Peyer's patch (tissue), 4 donors: Measurements from ENCODE around the gene CTNNA2. TPM values are rescaled to one million over a fixed set of nuclear protein-coding genes. Genes with fewer than 3 reads are reported as not detected.

ENCODE experiments used
- DNase-seq, 3 donors: peaks; one replicate each; pipeline ENCODE4 v3.0.0-alpha.2; 2017 to 2019
- H3K27ac ChIP-seq, 4 donors: fragments of 200-600 bp; sonication (generic); one replicate each; pipeline ENCODE4 v1.5.1; 2016 to 2019
- H3K27me3 ChIP-seq, 2 donors: fragments of 200-600 bp; sonication (generic); one replicate each; pipeline ENCODE4 v1.5.1; 2019
- H3K36me3 ChIP-seq, 3 donors: fragments of 200-600 bp; sonication (generic); one replicate each; pipeline ENCODE4 v1.5.1; 2016 to 2019
- H3K4me1 ChIP-seq, 4 donors: fragments of 200-600 bp; sonication (generic); one replicate each; pipeline ENCODE4 v1.5.1; 2016 to 2019
- H3K4me3 ChIP-seq, 4 donors: fragments of 200-600 bp; sonication (generic); 1 replicate in 3 of 4; 2 replicates in 1 of 4; pipeline ENCODE4 v1.5.1; 2016 to 2019; ENCODE audit warnings: mild to moderate bottlenecking in 1 of 4
- H3K9me3 ChIP-seq, 4 donors: fragments of 200-600 bp; sonication (generic); one replicate each; pipeline ENCODE4 v1.5.1; 2016 to 2019; ENCODE audit warnings: mild to moderate bottlenecking in 1 of 4
- POLR2A ChIP-seq, 2 donors: fragments of 450-650 bp; IDR thresholded peaks; one replicate each; pipeline ENCODE4 v1.5.1; 2017; ENCODE audit warnings: antibody characterized with exemption in 2 of 2, mild to moderate bottlenecking in 2 of 2, moderate library complexity in 2 of 2
- total RNA-seq, 4 donors: library from RNA; depleted of rRNA; stranded (reverse); fragments of >200 nt; gene quantifications; one replicate each; pipeline ENCODE4 v1.1.0, GENCODE V29; 2016
- TF ChIP-seq, protein P1 (sequence below), 6 experiments: fragments of 450-650 bp in 4 of 6; fragments of 200-600 bp in 2 of 6; sonication (generic) in 1 of 6; IDR thresholded peaks; one replicate each; pipeline ENCODE4 v1.5.1; 2017 to 2019; ENCODE audit warnings: antibody characterized with exemption in 6 of 6, mild to moderate bottlenecking in 3 of 6, moderate library complexity in 1 of 6

Gene CTNNA2
- total RNA-seq, 4 donors from 2014 or later, result 0.67 to 5.3 (median 0.88) TPM; not detected in 1

- Histone ChIP-seq H3K36me3 (no peaks in the 10 kb centered on the region), H3K4me3 (no peak overlapping the region), H3K27me3 (no peaks in the 10 kb centered on the region), H3K4me1 (no peaks in the 10 kb centered on the region), H3K27ac (no peak overlapping the region), H3K9me3 (no peaks in the 10 kb centered on the region)
- TF ChIP-seq, protein P1, sequence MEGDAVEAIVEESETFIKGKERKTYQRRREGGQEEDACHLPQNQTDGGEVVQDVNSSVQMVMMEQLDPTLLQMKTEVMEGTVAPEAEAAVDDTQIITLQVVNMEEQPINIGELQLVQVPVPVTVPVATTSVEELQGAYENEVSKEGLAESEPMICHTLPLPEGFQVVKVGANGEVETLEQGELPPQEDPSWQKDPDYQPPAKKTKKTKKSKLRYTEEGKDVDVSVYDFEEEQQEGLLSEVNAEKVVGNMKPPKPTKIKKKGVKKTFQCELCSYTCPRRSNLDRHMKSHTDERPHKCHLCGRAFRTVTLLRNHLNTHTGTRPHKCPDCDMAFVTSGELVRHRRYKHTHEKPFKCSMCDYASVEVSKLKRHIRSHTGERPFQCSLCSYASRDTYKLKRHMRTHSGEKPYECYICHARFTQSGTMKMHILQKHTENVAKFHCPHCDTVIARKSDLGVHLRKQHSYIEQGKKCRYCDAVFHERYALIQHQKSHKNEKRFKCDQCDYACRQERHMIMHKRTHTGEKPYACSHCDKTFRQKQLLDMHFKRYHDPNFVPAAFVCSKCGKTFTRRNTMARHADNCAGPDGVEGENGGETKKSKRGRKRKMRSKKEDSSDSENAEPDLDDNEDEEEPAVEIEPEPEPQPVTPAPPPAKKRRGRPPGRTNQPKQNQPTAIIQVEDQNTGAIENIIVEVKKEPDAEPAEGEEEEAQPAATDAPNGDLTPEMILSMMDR (IDR thresholded peaks at IDR 0.05), result no peak
- TF ChIP-seq POLR2A (IDR thresholded peaks at IDR 0.05), result no peak
- no peak for DNase-seq
Measured at GRCh38 chr2:80363791-80364349, 851.0 kb downstream of the CTNNA2 start.

DNA sequence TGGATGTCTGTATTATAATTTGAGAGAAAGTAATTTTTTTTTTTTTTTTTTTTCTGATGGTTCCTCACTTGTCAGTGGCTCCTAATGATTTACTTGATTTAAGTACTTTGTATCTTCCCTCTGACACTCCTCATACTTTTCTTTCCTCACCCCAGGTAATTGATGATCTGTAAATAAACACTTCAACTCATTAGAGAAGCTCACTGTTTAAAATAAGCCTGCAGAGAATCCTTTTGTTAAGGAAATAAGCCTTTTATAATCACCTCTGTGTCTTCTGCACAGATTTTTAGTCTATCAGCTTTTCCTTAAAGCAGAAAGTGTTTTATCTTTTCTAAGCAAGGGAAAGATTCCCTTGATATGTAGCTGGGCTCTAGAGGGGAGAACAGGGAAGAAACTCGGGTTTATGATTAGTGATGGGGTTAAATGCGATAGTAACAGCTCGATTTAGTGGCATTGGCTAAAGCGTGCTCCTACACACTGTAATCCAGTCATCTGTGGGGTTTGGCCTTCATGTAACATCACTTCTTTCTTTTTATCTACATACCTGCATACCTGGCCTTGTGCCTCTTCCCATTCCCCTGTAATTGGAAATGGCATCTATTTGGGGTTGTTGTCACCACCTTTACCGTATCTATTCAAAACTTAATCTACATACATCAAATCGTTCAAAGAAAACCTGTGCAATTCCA is 851.8 kb downstream of the CTNNA2 start:
- no peak for DNase-seq
- H3K27me3 ChIP-seq, result no peaks in the 10 kb centered on the region
- H3K4me1 ChIP-seq, result no peaks in the 10 kb centered on the region
- H3K27ac ChIP-seq, result no peak overlapping the region
- H3K36me3 ChIP-seq, result no peaks in the 10 kb centered on the region
- H3K9me3 ChIP-seq, result no peaks in the 10 kb centered on the region
- H3K4me3 ChIP-seq, result no peak overlapping the region
- no peak for TF ChIP-seq POLR2A (IDR thresholded peaks at IDR 0.05)
- TF ChIP-seq, protein P1 (IDR thresholded peaks at IDR 0.05), result no peak

- no peaks in the 10 kb centered on the region for H3K36me3 ChIP-seq
- no peak overlapping the region for H3K4me3 ChIP-seq
- no peak for DNase-seq
- no peaks in the 10 kb centered on the region for H3K4me1 ChIP-seq
- TF ChIP-seq, protein P1 (IDR thresholded peaks at IDR 0.05), result no peak
- TF ChIP-seq POLR2A (IDR thresholded peaks at IDR 0.05), result no peak
- no peak overlapping the region for H3K27ac ChIP-seq
- no peaks in the 10 kb centered on the region for H3K9me3 ChIP-seq
- H3K27me3 ChIP-seq, result no peaks in the 10 kb centered on the region
Measured at GRCh38 chr2:80365762-80366161, 852.9 kb downstream of the CTNNA2 start.

- TF ChIP-seq, protein P1 (IDR thresholded peaks at IDR 0.05), result no peak
- no peak for TF ChIP-seq POLR2A (IDR thresholded peaks at IDR 0.05)
- no peaks in the 10 kb centered on the region for H3K4me1 ChIP-seq
- no peak overlapping the region for H3K4me3 ChIP-seq
- no peak overlapping the region for H3K27ac ChIP-seq
- H3K36me3 ChIP-seq, result no peaks in the 10 kb centered on the region
- no peaks in the 10 kb centered on the region for H3K9me3 ChIP-seq
- no peak for DNase-seq
- no peaks in the 10 kb centered on the region for H3K27me3 ChIP-seq
Measured at GRCh38 chr2:80370375-80371009, 857.6 kb downstream of the CTNNA2 start.

- Histone ChIP-seq H3K4me3 (no peak overlapping the region), H3K9me3 (no peaks in the 10 kb centered on the region), H3K27me3 (no peaks in the 10 kb centered on the region), H3K36me3 (no peaks in the 10 kb centered on the region), H3K27ac (no peak overlapping the region), H3K4me1 (no peaks in the 10 kb centered on the region)
- DNase-seq, result no peak
- TF ChIP-seq POLR2A (IDR thresholded peaks at IDR 0.05), result no peak
- TF ChIP-seq, protein P1 (IDR thresholded peaks at IDR 0.05), result no peak
Measured at GRCh38 chr2:80374105-80374504, 861.3 kb downstream of the CTNNA2 start.
